GM23338 (cell line): ENCODE data around the gene CCDC102A.

Source experiments
- CTCF ChIP-seq, 2 experiments: fragments of 200-600 bp in 1 of 2; sonication (generic) in 1 of 2; conservative IDR thresholded peaks; 2 replicates each; pipeline versions ENCODE4 v1.5.1 to v1.6.1; 2016 to 2017; ENCODE audit warnings: antibody characterized with exemption in 2 of 2, low read depth in 2 of 2, mild to moderate bottlenecking in 2 of 2, moderate library complexity in 1 of 2
- EZH2 ChIP-seq: fragments of 200-600 bp; sonication (generic); IDR thresholded peaks from one replicate; pipeline ENCODE4 v1.8.0; 2017; ENCODE audit warnings: antibody characterized with exemption, mild to moderate bottlenecking, low read depth; ENCODE audit not compliant: unreplicated experiment
- EZH2phosphoT487 ChIP-seq: fragments of 200-600 bp; sonication (generic); IDR thresholded peaks from one replicate; pipeline ENCODE4 v1.8.1; 2018; ENCODE audit warnings: antibody characterized with exemption; ENCODE audit not compliant: unreplicated experiment
- NANOG ChIP-seq: IDR thresholded peaks from 2 replicates; pipeline ENCODE4 v1.6.1; 2016; ENCODE audit warnings: antibody characterized with exemption, borderline replicate concordance
- POLR2AphosphoS5 ChIP-seq: IDR thresholded peaks from 2 replicates; pipeline ENCODE4 v1.6.1; 2016; ENCODE audit warnings: antibody characterized with exemption, low read depth
- REST ChIP-seq: IDR thresholded peaks from one replicate; pipeline ENCODE4 v1.6.1; 2018; ENCODE audit warnings: antibody characterized with exemption; ENCODE audit not compliant: unreplicated experiment
- STAT1 ChIP-seq: IDR thresholded peaks from one replicate; pipeline ENCODE4 v1.6.1; 2016; ENCODE audit warnings: antibody characterized with exemption; ENCODE audit not compliant: unreplicated experiment
- ZNF331 ChIP-seq: fragments of 250-450 bp; sonication (Bioruptor Pico); IDR thresholded peaks from 2 replicates; pipeline ENCODE4 v1.5.0; 2020; ENCODE audit warnings: low read depth, mild to moderate bottlenecking, moderate library complexity
- ZNF462 ChIP-seq: fragments of 250-450 bp; sonication (Bioruptor Pico); IDR thresholded peaks from 2 replicates; pipeline ENCODE4 v1.5.0; 2020; ENCODE audit warnings: mild to moderate bottlenecking, moderate library complexity

- no peak for TF ChIP-seq EZH2phosphoT487
- TF ChIP-seq CTCF (conservative IDR thresholded peaks at IDR 0.05; ENCODE audit: low read depth in 2 of 2): no peak
- TF ChIP-seq POLR2AphosphoS5: no peak
- no peak for TF ChIP-seq EZH2
- TF ChIP-seq STAT1: no peak
- TF ChIP-seq REST: no peak
- no peak for TF ChIP-seq ZNF331 (CRISPR knock-in tag)
- no peak for TF ChIP-seq ZNF462 (CRISPR knock-in tag)
- no peak for TF ChIP-seq NANOG
These were observed 30.1 kb upstream of the CCDC102A start for GRCh38 chr16:57566436-57566835.
